Osteocyte (in vitro differentiated cells): Measurements from ENCODE around the gene RAB5A. TPM values are rescaled to one million over a fixed set of nuclear protein-coding genes. Genes with fewer than 3 reads are reported as not detected.
"Not testable (repeated sequence)": the region's sequence is repeated elsewhere in the genome, so short reads cannot be mapped to it uniquely, and the experiment has no call there.

Experiments
- DNase-seq: peaks from one replicate; pipeline ENCODE4 v3.0.0; 2021; ENCODE audit warnings: mixed read lengths; ENCODE audit not compliant: unreplicated experiment; ENCODE audit errors: extremely low spot score
- H3K27ac Mint-ChIP-seq: one replicate; pipeline ENCODE4 v1.8.0; 2021; ENCODE audit warnings: mild to moderate bottlenecking, mixed read lengths; ENCODE audit not compliant: unreplicated experiment
- H3K27me3 Mint-ChIP-seq: one replicate; pipeline ENCODE4 v1.8.0; 2021; ENCODE audit warnings: mixed read lengths; ENCODE audit not compliant: unreplicated experiment
- H3K36me3 Mint-ChIP-seq: one replicate; pipeline ENCODE4 v1.8.0; 2021; ENCODE audit warnings: mixed read lengths; ENCODE audit not compliant: unreplicated experiment
- H3K4me1 Mint-ChIP-seq: one replicate; pipeline ENCODE4 v1.8.0; 2021; ENCODE audit warnings: mixed read lengths; ENCODE audit not compliant: unreplicated experiment
- H3K4me3 Mint-ChIP-seq: one replicate; pipeline ENCODE4 v1.8.0; 2021; ENCODE audit warnings: mild to moderate bottlenecking, moderate library complexity, mixed read lengths; ENCODE audit not compliant: unreplicated experiment
- H3K9me3 Mint-ChIP-seq: one replicate; pipeline ENCODE4 v1.8.0; 2021; ENCODE audit warnings: mixed read lengths; ENCODE audit not compliant: unreplicated experiment
- long read RNA-seq: library from polyadenylated mRNA; unstranded; transcript quantifications from one replicate; pipeline ENCODE4 v2.0.0, GENCODE V29; 2021
- total RNA-seq: library from RNA; stranded (reverse); gene quantifications from 2 replicates; pipeline ENCODE4 v1.2.1, GENCODE V29; 2021
- TF ChIP-seq, protein P1 (sequence below): fragments of 200-600 bp; sonication (generic); IDR thresholded peaks from 2 replicates; pipeline ENCODE4 v1.5.0; 2021; ENCODE audit warnings: antibody characterized with exemption, mild to moderate bottlenecking, moderate library complexity

Gene RAB5A, protein sequence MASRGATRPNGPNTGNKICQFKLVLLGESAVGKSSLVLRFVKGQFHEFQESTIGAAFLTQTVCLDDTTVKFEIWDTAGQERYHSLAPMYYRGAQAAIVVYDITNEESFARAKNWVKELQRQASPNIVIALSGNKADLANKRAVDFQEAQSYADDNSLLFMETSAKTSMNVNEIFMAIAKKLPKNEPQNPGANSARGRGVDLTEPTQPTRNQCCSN
- 83.0 and 84.8 TPM in 2 replicates for total RNA-seq
- long read RNA-seq, transcript RAB5A-201 (6 exons, 2,536 nt), result major isoform, 347 of 372 reads
- long read RNA-seq, partial matches to known transcripts, result 10 of 372 reads
- long read RNA-seq, other reads (novel, unspliced or antisense), result 9 of 372 reads

DNA sequence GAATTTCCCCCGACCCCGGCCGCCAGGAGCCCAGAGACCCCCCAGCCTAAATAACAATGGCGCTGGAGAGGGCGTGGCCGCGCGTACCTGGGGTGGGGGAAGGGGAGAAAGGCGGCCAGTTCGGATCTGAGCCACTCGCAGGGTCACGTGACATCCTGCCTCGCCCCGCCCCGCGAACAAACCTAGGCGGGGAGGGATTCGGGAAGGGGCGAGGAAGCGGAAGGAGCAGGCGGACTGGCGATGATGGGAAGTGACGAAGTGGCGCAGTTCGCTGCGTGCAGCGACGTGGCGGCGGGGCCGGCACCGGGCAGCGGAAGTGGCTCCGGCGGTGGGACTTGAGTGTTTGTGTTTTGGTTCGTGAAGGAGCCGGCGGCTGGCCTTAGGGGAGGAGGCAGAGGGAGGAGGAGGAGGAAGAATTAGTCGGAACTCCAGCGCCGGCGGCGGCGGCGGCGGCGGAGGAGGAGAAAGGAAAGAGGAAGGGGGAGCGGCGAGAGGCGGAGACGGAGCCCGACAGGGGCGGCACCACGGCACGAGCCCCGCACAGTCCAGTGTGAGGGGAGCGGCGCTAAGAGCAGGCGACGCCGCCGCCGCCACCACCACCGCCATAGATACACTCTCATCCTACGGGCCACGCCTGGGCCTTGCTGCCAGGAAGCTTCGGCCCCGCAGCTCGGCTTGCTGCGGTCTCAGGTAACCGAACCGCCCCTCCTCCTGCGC is at the start of gene RAB5A:
TSS of gene RAB5A (plus strand) at position 266 of the 717 bp plus-strand sequence. CDS start 3,802 bp downstream, outside the sequence.
- H3K4me3 Mint-ChIP-seq, result peak within 1 kb of the TSS; percentile 100
- peaks cover 16% of the 10 kb centered on the region for H3K36me3 Mint-ChIP-seq
- H3K9me3 Mint-ChIP-seq, result no peaks in the 10 kb centered on the region
- DNase-seq, result peak; percentile 98
- TF ChIP-seq, protein P1, sequence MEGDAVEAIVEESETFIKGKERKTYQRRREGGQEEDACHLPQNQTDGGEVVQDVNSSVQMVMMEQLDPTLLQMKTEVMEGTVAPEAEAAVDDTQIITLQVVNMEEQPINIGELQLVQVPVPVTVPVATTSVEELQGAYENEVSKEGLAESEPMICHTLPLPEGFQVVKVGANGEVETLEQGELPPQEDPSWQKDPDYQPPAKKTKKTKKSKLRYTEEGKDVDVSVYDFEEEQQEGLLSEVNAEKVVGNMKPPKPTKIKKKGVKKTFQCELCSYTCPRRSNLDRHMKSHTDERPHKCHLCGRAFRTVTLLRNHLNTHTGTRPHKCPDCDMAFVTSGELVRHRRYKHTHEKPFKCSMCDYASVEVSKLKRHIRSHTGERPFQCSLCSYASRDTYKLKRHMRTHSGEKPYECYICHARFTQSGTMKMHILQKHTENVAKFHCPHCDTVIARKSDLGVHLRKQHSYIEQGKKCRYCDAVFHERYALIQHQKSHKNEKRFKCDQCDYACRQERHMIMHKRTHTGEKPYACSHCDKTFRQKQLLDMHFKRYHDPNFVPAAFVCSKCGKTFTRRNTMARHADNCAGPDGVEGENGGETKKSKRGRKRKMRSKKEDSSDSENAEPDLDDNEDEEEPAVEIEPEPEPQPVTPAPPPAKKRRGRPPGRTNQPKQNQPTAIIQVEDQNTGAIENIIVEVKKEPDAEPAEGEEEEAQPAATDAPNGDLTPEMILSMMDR, result no peak
- peaks cover 36% of the 10 kb centered on the region for H3K4me1 Mint-ChIP-seq
- H3K27me3 Mint-ChIP-seq, result no peaks in the 10 kb centered on the region
- peak within 1 kb of the TSS; percentile 100 for H3K27ac Mint-ChIP-seq

DNA sequence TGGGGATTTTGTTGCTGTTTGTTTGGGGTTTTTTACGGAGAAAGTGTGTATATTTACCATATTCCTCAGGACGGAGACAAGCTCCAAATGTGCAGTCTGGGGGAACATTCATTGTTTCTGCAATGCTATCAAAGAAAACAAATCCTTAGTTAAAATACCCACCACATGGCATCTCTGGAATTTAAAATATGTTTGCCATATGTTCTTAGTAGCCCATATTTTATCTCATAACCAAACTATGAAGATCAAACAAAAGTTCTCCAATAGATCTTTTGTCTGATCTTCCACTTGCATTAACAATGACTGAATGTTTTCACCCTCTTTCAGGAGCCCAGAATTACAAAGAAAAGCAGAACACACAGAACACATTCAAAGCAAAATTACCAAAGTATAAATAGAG is 48.2 kb upstream of the RAB5A start:
- Mint-ChIP-seq H3K9me3 (no peaks in the 10 kb centered on the region), H3K4me1 (peaks cover 20% of the 10 kb centered on the region), H3K27me3 (no peaks in the 10 kb centered on the region), H3K27ac (peak overlapping the region; percentile 56), H3K36me3 (no peaks in the 10 kb centered on the region), H3K4me3 (peak overlapping the region; percentile 33)
- TF ChIP-seq, protein P1, result no peak
- no peak for DNase-seq

DNA sequence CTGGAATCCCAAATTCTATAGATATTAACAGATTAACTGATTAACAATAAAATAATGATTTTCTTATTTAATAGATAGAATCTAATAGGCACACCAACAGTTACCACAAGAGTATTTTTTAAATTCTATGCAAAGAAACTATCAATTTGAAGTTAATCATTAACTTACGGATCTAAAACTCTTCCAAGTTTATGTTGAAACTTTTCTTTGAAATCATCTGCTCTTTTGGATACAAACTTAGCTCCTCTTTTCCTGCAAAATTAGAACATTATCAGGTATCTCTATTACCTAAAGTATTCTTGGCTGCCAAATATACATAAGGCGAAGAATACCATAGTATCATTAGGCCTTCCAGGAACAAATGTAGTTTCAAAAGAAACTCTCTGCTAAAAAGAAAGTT is 47.6 kb upstream of the RAB5A start:
- no peaks in the 10 kb centered on the region for H3K36me3 Mint-ChIP-seq
- H3K9me3 Mint-ChIP-seq, result no peaks in the 10 kb centered on the region
- no peaks in the 10 kb centered on the region for H3K27me3 Mint-ChIP-seq
- no peak overlapping the region for H3K4me3 Mint-ChIP-seq
- H3K4me1 Mint-ChIP-seq, result peaks cover 20% of the 10 kb centered on the region
- no peak for DNase-seq
- H3K27ac Mint-ChIP-seq, result no peak overlapping the region
- TF ChIP-seq, protein P1, result no peak

DNA sequence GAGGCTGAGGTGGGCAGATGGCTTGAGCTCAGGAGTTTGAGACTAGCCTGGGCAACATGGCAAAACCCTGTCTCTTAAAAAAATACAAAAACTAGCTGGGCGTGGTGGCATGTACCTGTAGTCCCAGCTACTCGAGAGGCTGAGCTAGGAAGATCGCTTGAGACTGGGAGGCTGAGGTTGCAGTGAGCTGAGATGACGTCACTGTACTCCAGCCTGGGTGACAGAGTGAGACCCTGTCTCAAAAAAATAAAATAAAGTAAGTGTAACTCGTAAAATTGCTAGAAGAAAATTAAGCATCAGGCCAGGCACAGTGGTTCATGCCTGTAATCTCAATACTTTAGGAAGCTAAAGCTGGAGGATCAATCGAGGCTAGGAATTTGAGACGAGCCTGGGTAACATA is 47.1 kb upstream of the RAB5A start:
- H3K27me3 Mint-ChIP-seq, H3K4me3 Mint-ChIP-seq, DNase-seq, H3K9me3 Mint-ChIP-seq, H3K27ac Mint-ChIP-seq, H3K36me3 Mint-ChIP-seq: not testable (repeated sequence)
- peaks cover 20% of the 10 kb centered on the region for H3K4me1 Mint-ChIP-seq

DNA sequence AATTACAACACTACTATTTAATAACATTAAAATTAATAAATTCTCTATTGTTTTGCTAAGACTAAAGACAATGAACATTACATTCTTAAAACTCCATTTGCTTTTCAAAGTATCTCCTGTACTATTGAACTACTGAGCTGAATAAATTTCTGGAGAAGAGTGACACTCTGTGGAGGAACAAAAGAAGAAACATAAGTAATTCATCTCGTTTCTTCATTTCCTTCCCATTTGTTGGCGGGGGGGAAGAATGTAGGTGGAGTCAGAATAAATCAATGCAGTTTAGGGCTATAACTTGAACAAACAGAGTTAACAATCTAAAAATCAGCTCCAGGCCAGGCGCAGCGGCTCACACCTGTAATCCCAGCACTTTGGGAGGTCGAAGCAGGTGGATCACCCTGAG is 45.6 kb upstream of the RAB5A start:
- TF ChIP-seq, protein P1, result peak; percentile 36
- H3K27ac Mint-ChIP-seq, result no peak overlapping the region
- no peaks in the 10 kb centered on the region for H3K27me3 Mint-ChIP-seq
- no peak overlapping the region for H3K4me3 Mint-ChIP-seq
- H3K4me1 Mint-ChIP-seq, result peaks cover 20% of the 10 kb centered on the region
- peaks cover 4% of the 10 kb centered on the region for H3K36me3 Mint-ChIP-seq
- DNase-seq, result no peak
- H3K9me3 Mint-ChIP-seq, result peaks cover 3% of the 10 kb centered on the region
